ENCODE results near the gene DRAP1. TPM values are rescaled to one million over a fixed set of nuclear protein-coding genes. Genes with fewer than 3 reads are reported as not detected.

The DRAP1 gene
- total RNA-seq, 1 experiment from 2014 or later = 105 TPM

- H3K27me3 Mint-ChIP-seq (ENCODE audit: low read depth) = peaks cover 62% of the 10 kb centered on the region
- no peak overlapping the region for H3T11ph ChIP-seq (ENCODE audit: low read length)
- H3K18ac ChIP-seq (ENCODE audit: insufficient read length, low read depth, low read length) = peak overlapping the region; percentile 48
- H3K4me2 ChIP-seq (ENCODE audit: insufficient read depth, insufficient read length, low read length) = peak overlapping the region; percentile 86
- H2BK120ac ChIP-seq (ENCODE audit: low read depth, low read length, poor library complexity, severe bottlenecking) = no peak overlapping the region
- no peak overlapping the region for H2AFZ ChIP-seq (ENCODE audit: low read length)
- H3K27me3 ChIP-seq (ENCODE audit: insufficient read depth, low read length) = peaks cover 17% of the 10 kb centered on the region; the same call in 1 of the 2 replicates
- DNase-seq = no peak
- TF ChIP-seq CTCF (conservative IDR thresholded peaks at IDR 0.05) = no peak
- no peak overlapping the region for H2BK15ac ChIP-seq (ENCODE audit: low read depth, low read length)
- H3K23ac ChIP-seq (ENCODE audit: insufficient read length, low read depth, low read length) = no peak overlapping the region
- H2AK5ac ChIP-seq (ENCODE audit: insufficient read length, low read length) = no peak overlapping the region
- no peaks in the 10 kb centered on the region for H4K20me1 ChIP-seq (ENCODE audit: control insufficient read depth, insufficient read depth, insufficient read length)
- no peaks in the 10 kb centered on the region for H3K79me1 ChIP-seq (ENCODE audit: insufficient read depth, low read depth, low read length, poor library complexity, severe bottlenecking)
- H2BK20ac ChIP-seq (ENCODE audit: low read depth, low read length, poor library complexity, severe bottlenecking) = no peak overlapping the region
- peak overlapping the region in 1 of 3 experiments; percentile 68; a peak in 1 of 7 replicates for H3K27ac Mint-ChIP-seq
- H3K36me3 Mint-ChIP-seq (ENCODE audit: insufficient read depth in 1 of 3, low read depth in 3 of 3) = peaks cover 0 to 26% (median 0%) of the 10 kb centered on the region in 3 experiments; a peak in 2 of 7 replicates
- H4K5ac ChIP-seq (ENCODE audit: insufficient read length, low read depth, low read length) = no peak overlapping the region
- WGBS (ENCODE audit: extremely low coverage, insufficient read length, low lambda C conversion rate) = no CpG with 5 or more reads among the region's 28 CpGs
- H4K91ac ChIP-seq (ENCODE audit: insufficient read length, low read depth, low read length) = no peak overlapping the region
- no peaks in the 10 kb centered on the region for H3K4me1 ChIP-seq (ENCODE audit: insufficient read depth, low read length)
- H3K27ac ChIP-seq (ENCODE audit: insufficient read length, low read depth, low read length) = no peak overlapping the region
- H2BK5ac ChIP-seq (ENCODE audit: insufficient read length, low read length) = no peak overlapping the region
- H4K8ac ChIP-seq (replicated peaks; ENCODE audit: insufficient read length, low read depth, low read length) = no peak overlapping the region
- H3K9me3 Mint-ChIP-seq = no peaks in the 10 kb centered on the region; a peak in 1 of 5 replicates
- H3K4ac ChIP-seq (ENCODE audit: low read depth, low read length) = no peak overlapping the region
- no peaks in the 10 kb centered on the region for H3K9me3 ChIP-seq (ENCODE audit: control insufficient read depth, low read depth, low read length)
- 0 out of 2 replicates have a peak overlapping the region, but pooled peaks have one; percentile 31 for H3K14ac ChIP-seq (ENCODE audit: insufficient read depth, low read length)
- no peak overlapping the region for H2BK12ac ChIP-seq (ENCODE audit: insufficient read length, low read depth, low read length)
- no peaks in the 10 kb centered on the region for H3K79me2 ChIP-seq (ENCODE audit: insufficient read depth, low read length)
- H3K9ac ChIP-seq (ENCODE audit: extremely low read depth, insufficient read length, low read length) = no peak overlapping the region
- H3K4me1 Mint-ChIP-seq = peaks cover 17 to 20% of the 10 kb centered on the region in 2 experiments
- H3K4me3 Mint-ChIP-seq = peak overlapping the region; percentile 77 to 78
- peaks cover 9% of the 10 kb centered on the region for H3K23me2 ChIP-seq (ENCODE audit: insufficient read length, low read depth, low read length, poor library complexity, severe bottlenecking)
- no peak overlapping the region for H3K56ac ChIP-seq (ENCODE audit: insufficient read length, low read depth, low read length)
These were observed 20.4 kb upstream of the DRAP1 start for GRCh38 chr11:65898656-65899355.

Measured in H9 (cell line).